A549 (cell line): ENCODE measurements around the gene CEP135. TPM values are rescaled to one million over a fixed set of nuclear protein-coding genes. Genes with fewer than 3 reads are reported as not detected.

Experiments
- ATAC-seq, 2 experiments: fragments of 200-7000 bp in 1 of 2; fragments of >200 bp in 1 of 2; cut with Nextera tagmentation in 1 of 2; cut with Tn5 transposase in 1 of 2; 3 replicates each; pipeline versions ENCODE4 v1.8.0 to v1.9.1; 2018 to 2020; ENCODE audit warnings: mild to moderate bottlenecking in 1 of 2, moderate library complexity in 1 of 2
- CTCF ChIA-PET: fragments of 300-600 bp; sonication (Branson Sonifier 250); formaldehyde crosslinking; extraction: SDS; loops from one replicate; lab custom pipeline; 2021; ENCODE audit warnings: antibody characterized with exemption, inconsistent platforms; lab: Yijun Ruan, JAX
- POLR2A ChIA-PET: fragments of 350-600 bp; formaldehyde crosslinking; extraction: SDS; loops from one replicate; lab custom pipeline; 2021; ENCODE audit warnings: antibody characterized with exemption, inconsistent platforms; lab: Yijun Ruan, JAX
- DNase-seq, 2 experiments: peaks; one replicate each; pipeline versions ENCODE4 v3.0.0 to v3.0.0-alpha.2; 2011 to 2016; ENCODE audit warnings: low read depth in 1 of 2, low spot score in 1 of 2
- FAIRE-seq: peaks from 2 replicates; lab custom pipeline; 2011; peaks lifted over from hg19 to GRCh38; lab: Jason Lieb, UNC
- H3K27ac ChIP-seq, 2 experiments: fragments of >200 bp; sonication (Bioruptor Twin); formaldehyde crosslinking; 3 replicates each; pipeline ENCODE4 v1.5.1; 2016 to 2017
- H3K4me1 ChIP-seq: fragments of >200 bp; sonication (Bioruptor Twin); formaldehyde crosslinking; 3 replicates; pipeline ENCODE4 v1.6.1; 2016
- H3K4me2 ChIP-seq: fragments of >200 bp; sonication (Bioruptor Twin); formaldehyde crosslinking; 3 replicates; pipeline ENCODE4 v1.6.1; 2016
- H3K4me3 ChIP-seq: fragments of >200 bp; sonication (Bioruptor Twin); formaldehyde crosslinking; 3 replicates; pipeline ENCODE4 v1.5.1; 2016
- H3K9me3 ChIP-seq: fragments of >200 bp; sonication (Bioruptor Twin); formaldehyde crosslinking; 3 replicates; pipeline ENCODE4 v1.6.1; 2016
- BHLHE40 ChIP-seq: IDR thresholded peaks from 2 replicates; pipeline ENCODE4 v1.6.1; 2012; ENCODE audit warnings: low read depth, low read length, inconsistent platforms
- CBX8 ChIP-seq: fragments of 200-600 bp; sonication (generic); IDR thresholded peaks from 2 replicates; pipeline ENCODE4 v1.6.1; 2016
- CHD2 ChIP-seq: fragments of 150-350 bp; IDR thresholded peaks from 2 replicates; pipeline ENCODE4 v1.6.1; 2014; ENCODE audit warnings: low read length; ENCODE audit not compliant: partially characterized antibody
- CHD4 ChIP-seq: fragments of 200-600 bp; sonication (generic); IDR thresholded peaks from 2 replicates; pipeline ENCODE4 v1.6.1; 2016; ENCODE audit warnings: antibody characterized with exemption, mild to moderate bottlenecking, borderline replicate concordance
- E2F6 ChIP-seq: IDR thresholded peaks from 2 replicates; pipeline ENCODE4 v1.6.1; 2012; ENCODE audit warnings: low read depth, borderline replicate concordance
- EHF ChIP-seq: fragments of 250-450 bp; sonication (Bioruptor Pico); IDR thresholded peaks from 2 replicates; pipeline ENCODE4 v1.5.0; 2020; ENCODE audit warnings: mild to moderate bottlenecking
- EHMT2 ChIP-seq: fragments of 200-600 bp; sonication (generic); IDR thresholded peaks from 2 replicates; pipeline ENCODE4 v1.6.1; 2016; ENCODE audit warnings: antibody characterized with exemption, low read depth, mild to moderate bottlenecking, moderate library complexity
- ESRRA ChIP-seq: fragments of 150-350 bp; IDR thresholded peaks from 2 replicates; pipeline ENCODE4 v1.6.1; 2014; ENCODE audit warnings: mild to moderate bottlenecking, low read length, borderline replicate concordance
- FOSL2 ChIP-seq, 2 experiments: fragments of 450-650 bp in 1 of 2; fragments of >200 bp in 1 of 2; sonication (Bioruptor Twin) in 1 of 2; formaldehyde crosslinking; IDR thresholded peaks; 2 replicates each; pipeline versions ENCODE4 v1.5.0 to v1.6.1; 2016 to 2020; ENCODE audit warnings: mild to moderate bottlenecking in 1 of 2, moderate library complexity in 1 of 2
- FOXS1 ChIP-seq: fragments of 250-450 bp; sonication (Bioruptor Pico); IDR thresholded peaks from 2 replicates; pipeline ENCODE4 v1.5.0; 2020; ENCODE audit warnings: mild to moderate bottlenecking, moderate library complexity
- GATA3 ChIP-seq: IDR thresholded peaks from 2 replicates; pipeline ENCODE4 v1.6.1; 2012; ENCODE audit warnings: borderline replicate concordance
- HEYL ChIP-seq: fragments of 250-450 bp; sonication (Bioruptor Pico); IDR thresholded peaks from 2 replicates; pipeline ENCODE4 v1.8.0; 2021; ENCODE audit warnings: mild to moderate bottlenecking, moderate library complexity
- HMGXB4 ChIP-seq: fragments of 250-450 bp; sonication (Bioruptor Pico); IDR thresholded peaks from 2 replicates; pipeline ENCODE4 v1.5.0; 2021; ENCODE audit warnings: mild to moderate bottlenecking, moderate library complexity, borderline replicate concordance
- HOXA7 ChIP-seq: fragments of 250-450 bp; sonication (Bioruptor Pico); IDR thresholded peaks from 2 replicates; pipeline ENCODE4 v1.5.0; 2020; ENCODE audit warnings: mild to moderate bottlenecking, moderate library complexity
- HOXB13 ChIP-seq: fragments of 250-450 bp; sonication (Bioruptor Pico); IDR thresholded peaks from 2 replicates; pipeline ENCODE4 v1.5.0; 2020; ENCODE audit warnings: low read depth, mild to moderate bottlenecking, moderate library complexity
- HOXB5 ChIP-seq: fragments of 250-450 bp; sonication (Bioruptor Pico); IDR thresholded peaks from 2 replicates; pipeline ENCODE4 v1.5.0; 2020; ENCODE audit warnings: mild to moderate bottlenecking, moderate library complexity
- JUN ChIP-seq, 2 experiments: fragments of >200 bp; sonication (Bioruptor Twin); formaldehyde crosslinking; IDR thresholded peaks; 2 replicates in 1 of 2; 3 replicates in 1 of 2; pipeline ENCODE4 v1.6.1; 2016 to 2017
- KDM1A ChIP-seq: fragments of 200-600 bp; sonication (generic); IDR thresholded peaks from 2 replicates; pipeline ENCODE4 v1.6.1; 2016; ENCODE audit warnings: low read depth, mild to moderate bottlenecking
- KDM5A ChIP-seq: fragments of 200-600 bp; sonication (generic); IDR thresholded peaks from 2 replicates; pipeline ENCODE4 v1.6.1; 2016; ENCODE audit warnings: antibody characterized with exemption, mild to moderate bottlenecking
- MAZ ChIP-seq: fragments of 150-350 bp; IDR thresholded peaks from 2 replicates; pipeline ENCODE4 v1.6.1; 2014; ENCODE audit warnings: antibody characterized with exemption, low read depth, low read length, borderline replicate concordance
- PBX3 ChIP-seq: IDR thresholded peaks from 2 replicates; pipeline ENCODE4 v1.6.1; 2012
- PHF8 ChIP-seq: fragments of 200-600 bp; sonication (generic); IDR thresholded peaks from 2 replicates; pipeline ENCODE4 v1.6.1; 2016; ENCODE audit warnings: low read depth, mild to moderate bottlenecking, antibody characterized with exemption, moderate library complexity, borderline replicate concordance
- POLR2A ChIP-seq: IDR thresholded peaks from 2 replicates; pipeline ENCODE4 v1.6.1; 2012; ENCODE audit warnings: mild to moderate bottlenecking, low read length
- RFX5 ChIP-seq: fragments of 450-650 bp; IDR thresholded peaks from 2 replicates; pipeline ENCODE4 v1.7.1; 2014; ENCODE audit warnings: antibody characterized with exemption, mild to moderate bottlenecking, moderate library complexity
- RNF2 ChIP-seq: fragments of 200-600 bp; sonication (generic); IDR thresholded peaks from 2 replicates; pipeline ENCODE4 v1.6.1; 2016; ENCODE audit warnings: low read depth, mild to moderate bottlenecking, antibody characterized with exemption, moderate library complexity, borderline replicate concordance
- SREBF2 ChIP-seq: fragments of 450-650 bp; IDR thresholded peaks from 2 replicates; pipeline ENCODE4 v1.6.1; 2014; ENCODE audit warnings: mild to moderate bottlenecking, moderate library complexity
- TFCP2L1 ChIP-seq: fragments of 250-450 bp; sonication (Bioruptor Pico); IDR thresholded peaks from 2 replicates; pipeline ENCODE4 v1.5.0; 2021; ENCODE audit warnings: mild to moderate bottlenecking
- WGBS: methylation state at CpG from one replicate; pipeline ENCODE4 v1.1.6; 2017; ENCODE audit errors: missing lambda C conversion rate; 5-methylcytosine and 5-hydroxymethylcytosine counted together
- polyA plus RNA-seq, 4 experiments: library from polyadenylated mRNA; depleted of rRNA in 3 of 4; stranded (reverse); fragments of >200 nt; fragmentation: RNase III in 1 of 4; extraction: RNeasy Plus Mini Kit Qiagen cat#74134 plus additional on column Dnase treatment in 1 of 4; gene quantifications; 2 replicates in 3 of 4; 3 replicates in 1 of 4; pipeline ENCODE4 v1.2.3, GENCODE V29; 2011 to 2017
- TF ChIP-seq, protein P1 (sequence below): fragments of 450-650 bp; IDR thresholded peaks from 2 replicates; pipeline ENCODE4 v1.6.1; 2014; ENCODE audit warnings: antibody characterized with exemption

CEP135 gene
- polyA plus RNA-seq, 2 of the 4 experiments (the other 2 are of a cell fraction), result 7.3 to 10.6 TPM

- WGBS, result 93% methylated on average over 5 of the region's 5 CpGs
These were observed 2.6 kb downstream of the CEP135 start for GRCh38 chr4:55951191-55951922.

GRCh38 chr4:55955710-55956109 is 7.0 kb downstream of the CEP135 start:
- ATAC-seq, result no peak
- CTCF ChIA-PET, result no interaction called here
- no peak for TF ChIP-seq TFCP2L1 (CRISPR knock-in tag)
- TF ChIP-seq CHD2, result no peak
- no peak for TF ChIP-seq FOXS1 (CRISPR knock-in tag)
- TF ChIP-seq POLR2A, result no peak
- no peak for TF ChIP-seq EHMT2
- no peak for TF ChIP-seq KDM5A
- no peak for TF ChIP-seq HMGXB4 (CRISPR knock-in tag)
- TF ChIP-seq FOSL2 (IDR thresholded peaks at IDR 0.05), result no peak
- TF ChIP-seq FOSL2 (CRISPR knock-in tag; IDR thresholded peaks at IDR 0.05), result no peak
- no peak for TF ChIP-seq E2F6
- TF ChIP-seq ESRRA, result no peak
- no peak for TF ChIP-seq HOXB5 (CRISPR knock-in tag)
- no peak for TF ChIP-seq MAZ
- no peak for TF ChIP-seq CBX8
- no peak for TF ChIP-seq HOXA7 (CRISPR knock-in tag)
- TF ChIP-seq PHF8, result no peak
- no peak for TF ChIP-seq RNF2
- TF ChIP-seq HOXB13, result no peak
- no peak for TF ChIP-seq KDM1A
- TF ChIP-seq RFX5, result no peak

More at GRCh38 chr4:55951191-55951922, 2.6 kb downstream of the CEP135 start:
- no peak for TF ChIP-seq HOXB13
- no peak for TF ChIP-seq JUN (IDR thresholded peaks at IDR 0.05)
- no peak for TF ChIP-seq HEYL (CRISPR knock-in tag)
- TF ChIP-seq EHF (CRISPR knock-in tag), result no peak
- TF ChIP-seq CHD4, result no peak
- TF ChIP-seq, protein P1, sequence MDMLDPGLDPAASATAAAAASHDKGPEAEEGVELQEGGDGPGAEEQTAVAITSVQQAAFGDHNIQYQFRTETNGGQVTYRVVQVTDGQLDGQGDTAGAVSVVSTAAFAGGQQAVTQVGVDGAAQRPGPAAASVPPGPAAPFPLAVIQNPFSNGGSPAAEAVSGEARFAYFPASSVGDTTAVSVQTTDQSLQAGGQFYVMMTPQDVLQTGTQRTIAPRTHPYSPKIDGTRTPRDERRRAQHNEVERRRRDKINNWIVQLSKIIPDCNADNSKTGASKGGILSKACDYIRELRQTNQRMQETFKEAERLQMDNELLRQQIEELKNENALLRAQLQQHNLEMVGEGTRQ, result no peak
- TF ChIP-seq SREBF2, result no peak
- no peak for TF ChIP-seq RFX5
- no peak for TF ChIP-seq PBX3
- no peak for TF ChIP-seq HOXB5 (CRISPR knock-in tag)
- TF ChIP-seq KDM5A, result no peak
- TF ChIP-seq ESRRA, result no peak
- no peak for TF ChIP-seq BHLHE40
- TF ChIP-seq GATA3, result no peak
- TF ChIP-seq HMGXB4 (CRISPR knock-in tag), result no peak
- FAIRE-seq (no peak), ATAC-seq (no peak), DNase-seq (no peak)
- Histone ChIP-seq H3K4me3 (no peak overlapping the region), H3K4me2 (no peak overlapping the region), H3K4me1 (peaks cover 17% of the 10 kb centered on the region), H3K27ac (no peak overlapping the region), H3K9me3 (no peaks in the 10 kb centered on the region)
- CTCF ChIA-PET, result no interaction called here
- POLR2A ChIA-PET, result no interaction called here

More at GRCh38 chr4:55955710-55956109, 7.0 kb downstream of the CEP135 start:
- Histone ChIP-seq H3K4me1 (no peaks in the 10 kb centered on the region; the same call in 2 of the 3 replicates), H3K4me2 (no peak overlapping the region), H3K9me3 (no peaks in the 10 kb centered on the region), H3K27ac (no peak overlapping the region), H3K4me3 (no peak overlapping the region)
- DNase-seq, result no peak
- WGBS, result 94% methylated on average over 1 of the region's 1 CpG
- no peak for FAIRE-seq
- POLR2A ChIA-PET, result no interaction called here
